ENCODE results near the gene ARHGDIB. TPM values are rescaled to one million over a fixed set of nuclear protein-coding genes. Genes with fewer than 3 reads are reported as not detected.

The ARHGDIB gene
- total RNA-seq, 2 experiments from 2014 or later: 1,212 to 1,244 TPM

DNA sequence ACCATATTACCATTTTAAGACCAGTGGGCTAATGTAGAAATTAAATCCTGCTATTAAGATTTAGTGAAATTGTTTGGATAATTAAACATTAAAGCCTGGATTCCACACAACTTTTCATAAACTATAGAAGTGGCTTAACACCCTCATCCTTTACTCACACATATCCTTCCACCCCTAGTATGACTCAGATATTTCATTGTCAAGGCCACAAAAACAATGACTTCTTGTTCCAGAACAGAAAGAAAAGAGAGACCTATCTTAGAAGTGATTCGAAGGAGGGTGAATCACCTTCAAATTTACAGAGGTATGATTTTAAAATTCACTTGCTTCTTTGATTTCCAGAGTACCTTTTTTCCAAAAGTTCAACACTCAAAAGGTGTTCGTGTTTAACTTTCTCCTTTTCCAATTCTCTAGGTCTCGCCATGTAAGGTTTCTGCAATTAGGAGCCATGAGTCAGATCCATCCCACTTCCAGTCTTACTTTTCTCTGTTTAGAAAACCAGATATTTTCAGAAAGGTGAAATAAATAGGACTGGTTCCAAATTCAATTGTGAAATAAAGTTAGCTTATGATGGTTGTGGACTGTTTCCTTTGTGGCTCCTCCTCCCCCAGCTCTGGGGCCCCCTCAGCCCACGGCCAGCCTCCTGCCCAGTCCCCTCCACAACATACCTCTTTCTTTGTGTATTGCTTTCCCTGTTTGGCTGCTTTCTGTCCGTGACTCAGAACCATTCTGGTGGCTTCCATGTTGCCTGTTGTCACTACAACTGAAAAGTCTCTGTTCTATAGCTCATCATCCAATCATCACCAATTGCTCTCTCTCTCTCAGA lies 51.1 kb downstream of the ARHGDIB start:
- Mint-ChIP-seq H3K27me3 (no peaks in the 10 kb centered on the region), H3K4me1 (peaks cover 14% of the 10 kb centered on the region), H3K36me3 (peaks cover 63% of the 10 kb centered on the region), H3K4me3 (no peak overlapping the region), H3K27ac (peak overlapping the region; percentile 28), H3K9me3 (peaks cover 1% of the 10 kb centered on the region)
- POLR2A ChIA-PET: interaction anchor here (0.6 kb wide), 1 partner anchor 38 kb away, joined by 3 read pairs; no protein-coding TSS in a partner anchor
- DNase-seq (no peak), ATAC-seq (ENCODE audit: low read depth) (peak; percentile 15)

GRCh38 chr12:14907953-14908352 lies 53.4 kb downstream of the ARHGDIB start:
- peaks cover 11% of the 10 kb centered on the region for H3K4me1 Mint-ChIP-seq
- ATAC-seq (ENCODE audit: low read depth) (no peak), DNase-seq (no peak)
- H3K4me3 Mint-ChIP-seq: no peak overlapping the region
- peaks cover 1% of the 10 kb centered on the region for H3K9me3 Mint-ChIP-seq
- H3K27me3 Mint-ChIP-seq: no peaks in the 10 kb centered on the region
- POLR2A ChIA-PET: no interaction called here
- no peak overlapping the region for H3K27ac Mint-ChIP-seq
- H3K36me3 Mint-ChIP-seq: peaks cover 44% of the 10 kb centered on the region

DNA sequence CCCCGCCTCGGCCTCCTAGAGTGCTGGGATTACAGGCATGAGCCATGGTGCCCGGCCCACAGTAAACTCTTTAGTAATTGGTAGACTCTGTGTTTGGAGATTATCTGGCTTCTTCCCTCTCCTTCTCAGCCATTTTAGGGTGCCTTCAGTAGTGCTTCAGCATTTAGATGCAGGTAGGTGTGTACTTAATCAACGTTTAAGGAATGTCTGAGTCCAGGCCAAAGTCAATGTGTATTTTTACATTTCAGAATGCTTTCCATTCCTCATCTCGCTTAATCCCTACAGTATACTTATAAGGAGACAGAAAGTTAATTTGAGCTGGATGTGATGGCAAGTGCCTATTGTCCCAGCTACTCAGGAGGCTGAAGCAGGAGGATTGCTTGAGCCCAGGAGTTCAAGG lies 55.3 kb downstream of the ARHGDIB start:
- H3K36me3 Mint-ChIP-seq: peaks cover 35% of the 10 kb centered on the region
- H3K27me3 Mint-ChIP-seq: no peaks in the 10 kb centered on the region
- DNase-seq (no peak), ATAC-seq (ENCODE audit: low read depth) (no peak)
- H3K4me1 Mint-ChIP-seq: peaks cover 13% of the 10 kb centered on the region
- H3K4me3 Mint-ChIP-seq: no peak overlapping the region
- peaks cover 1% of the 10 kb centered on the region for H3K9me3 Mint-ChIP-seq
- POLR2A ChIA-PET: no interaction called here
- H3K27ac Mint-ChIP-seq: no peak overlapping the region

- Mint-ChIP-seq H3K4me1 (peaks cover 9% of the 10 kb centered on the region), H3K27ac (no peak overlapping the region), H3K27me3 (no peaks in the 10 kb centered on the region), H3K4me3 (no peak overlapping the region), H3K9me3 (no peaks in the 10 kb centered on the region), H3K36me3 (peaks cover 29% of the 10 kb centered on the region)
- ATAC-seq (ENCODE audit: low read depth): no peak
- POLR2A ChIA-PET: no interaction called here
- DNase-seq: no peak
These were observed 56.0 kb downstream of the ARHGDIB start for GRCh38 chr12:14905269-14906004.

- peaks cover 4% of the 10 kb centered on the region for H3K4me1 Mint-ChIP-seq
- peaks cover 24% of the 10 kb centered on the region for H3K36me3 Mint-ChIP-seq
- POLR2A ChIA-PET: no interaction called here
- DNase-seq: no peak
- H3K27ac Mint-ChIP-seq: no peak overlapping the region
- no peaks in the 10 kb centered on the region for H3K9me3 Mint-ChIP-seq
- ATAC-seq (ENCODE audit: low read depth): no peak
- no peak overlapping the region for H3K4me3 Mint-ChIP-seq
- no peaks in the 10 kb centered on the region for H3K27me3 Mint-ChIP-seq
These were observed 56.5 kb downstream of the ARHGDIB start for GRCh38 chr12:14904854-14905253.

DNA sequence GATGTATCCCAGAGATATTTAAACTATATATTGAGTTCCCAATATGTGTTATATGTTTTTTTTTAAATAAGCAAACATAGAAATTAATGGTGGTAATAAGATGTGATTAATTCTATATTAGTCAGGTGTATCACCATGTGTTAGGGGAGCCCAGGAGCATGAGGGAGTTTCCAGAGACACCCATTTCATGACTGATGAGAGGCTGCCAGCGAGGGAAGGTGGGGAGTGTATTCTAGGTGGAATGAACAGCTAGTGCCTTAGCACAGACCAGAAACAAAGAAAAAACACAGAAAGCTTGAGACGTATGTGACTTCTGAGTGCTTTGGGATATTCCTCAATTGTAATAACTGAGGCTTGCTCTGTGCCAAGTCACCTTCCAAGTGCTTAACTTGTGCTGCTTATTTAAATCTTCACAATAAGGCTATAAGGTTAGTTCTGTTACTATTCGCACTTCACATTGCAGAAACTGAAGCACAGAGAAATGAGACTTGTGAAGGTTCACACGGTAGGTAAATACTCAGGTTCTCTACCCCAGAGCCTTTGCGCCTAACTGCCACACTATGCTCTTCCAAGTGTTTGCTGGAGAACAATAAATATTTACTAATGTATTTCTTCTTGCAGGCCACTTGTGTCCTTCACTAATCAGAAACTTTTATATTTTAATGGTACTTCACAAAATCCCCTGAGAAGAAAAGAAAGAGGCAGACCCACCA lies 57.9 kb downstream of the ARHGDIB start:
- Mint-ChIP-seq H3K27ac (no peak overlapping the region), H3K4me1 (peaks cover 4% of the 10 kb centered on the region), H3K27me3 (no peaks in the 10 kb centered on the region), H3K36me3 (peaks cover 18% of the 10 kb centered on the region), H3K9me3 (no peaks in the 10 kb centered on the region), H3K4me3 (no peak overlapping the region)
- POLR2A ChIA-PET: interaction anchor here (1.1 kb wide), 1 partner anchor 133 kb away, joined by 3 read pairs; no protein-coding TSS in a partner anchor
- ATAC-seq (ENCODE audit: low read depth): no peak
- no peak for DNase-seq

DNA sequence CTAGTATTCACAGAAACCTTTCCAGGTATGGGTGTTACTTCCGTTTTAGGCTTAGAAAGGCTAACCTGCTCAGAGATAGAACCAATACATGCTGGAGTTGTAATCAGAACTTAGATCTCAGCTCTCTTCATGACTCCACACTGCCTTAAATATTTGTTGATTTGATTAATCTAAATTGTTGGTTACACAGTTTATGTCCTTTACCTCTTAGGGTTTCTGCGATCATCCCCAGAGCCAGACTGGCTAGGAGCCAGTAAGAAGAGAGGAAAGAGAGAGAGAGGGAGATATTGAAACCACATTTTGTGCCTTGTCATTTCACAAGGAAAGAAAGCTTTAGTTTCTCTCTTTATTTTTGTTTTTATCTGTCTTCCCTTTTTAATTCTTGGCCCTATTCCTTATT lies 58.9 kb downstream of the ARHGDIB start:
- no peak overlapping the region for H3K4me3 Mint-ChIP-seq
- DNase-seq: no peak
- H3K27me3 Mint-ChIP-seq: no peaks in the 10 kb centered on the region
- no peaks in the 10 kb centered on the region for H3K9me3 Mint-ChIP-seq
- peaks cover 8% of the 10 kb centered on the region for H3K36me3 Mint-ChIP-seq
- peaks cover 2% of the 10 kb centered on the region for H3K4me1 Mint-ChIP-seq
- POLR2A ChIA-PET: interaction anchor here (1.1 kb wide), 1 partner anchor 132 kb away, joined by 3 read pairs; no protein-coding TSS in a partner anchor
- no peak for ATAC-seq (ENCODE audit: low read depth)
- no peak overlapping the region for H3K27ac Mint-ChIP-seq

- no peak for DNase-seq
- H3K4me3 Mint-ChIP-seq: no peak overlapping the region
- H3K4me1 Mint-ChIP-seq: peaks cover 2% of the 10 kb centered on the region
- H3K9me3 Mint-ChIP-seq: no peaks in the 10 kb centered on the region
- no peak for ATAC-seq (ENCODE audit: low read depth)
- no peak overlapping the region for H3K27ac Mint-ChIP-seq
- H3K36me3 Mint-ChIP-seq: peaks cover 7% of the 10 kb centered on the region
- POLR2A ChIA-PET: no interaction called here
- H3K27me3 Mint-ChIP-seq: no peaks in the 10 kb centered on the region
These were observed 60.2 kb downstream of the ARHGDIB start for GRCh38 chr12:14901228-14901562.

DNA sequence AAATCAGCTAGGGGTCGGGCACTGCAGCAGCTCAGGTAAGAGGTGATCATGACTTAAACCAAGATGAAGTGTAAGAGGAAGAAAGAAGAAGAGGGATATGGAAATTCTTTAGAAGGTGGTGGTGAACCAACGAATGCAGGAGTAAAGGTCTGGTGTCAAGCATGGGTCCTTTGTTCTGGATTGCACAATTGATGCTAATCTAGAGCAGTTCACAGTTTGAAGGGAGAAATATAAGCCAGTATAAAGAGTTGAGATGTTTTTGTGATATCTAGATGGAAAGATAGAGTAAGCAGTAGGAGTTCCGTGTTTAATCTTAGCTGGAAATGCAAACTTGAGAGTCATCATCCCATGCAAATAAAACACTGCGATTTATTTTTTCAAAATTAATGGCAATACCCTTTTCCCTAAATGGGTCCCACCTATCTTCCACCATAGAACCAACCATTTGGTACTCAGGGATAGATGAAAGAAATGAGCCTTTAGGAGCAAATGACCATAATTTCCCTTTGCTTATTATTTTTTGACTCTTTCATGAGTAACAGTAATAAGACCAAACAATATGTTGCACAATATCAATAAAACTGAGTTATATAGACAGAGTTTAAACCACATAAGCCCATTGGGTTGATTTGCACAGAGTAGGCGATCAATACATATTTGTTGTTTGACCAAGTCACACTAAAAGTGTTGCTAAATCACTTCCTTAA lies 60.7 kb downstream of the ARHGDIB start:
- POLR2A ChIA-PET: no interaction called here
- Mint-ChIP-seq H3K4me3 (no peak overlapping the region), H3K27ac (no peak overlapping the region), H3K36me3 (peaks cover 5% of the 10 kb centered on the region), H3K9me3 (no peaks in the 10 kb centered on the region), H3K4me1 (peaks cover 2% of the 10 kb centered on the region), H3K27me3 (no peaks in the 10 kb centered on the region)
- DNase-seq (no peak), ATAC-seq (ENCODE audit: low read depth) (no peak)

DNA sequence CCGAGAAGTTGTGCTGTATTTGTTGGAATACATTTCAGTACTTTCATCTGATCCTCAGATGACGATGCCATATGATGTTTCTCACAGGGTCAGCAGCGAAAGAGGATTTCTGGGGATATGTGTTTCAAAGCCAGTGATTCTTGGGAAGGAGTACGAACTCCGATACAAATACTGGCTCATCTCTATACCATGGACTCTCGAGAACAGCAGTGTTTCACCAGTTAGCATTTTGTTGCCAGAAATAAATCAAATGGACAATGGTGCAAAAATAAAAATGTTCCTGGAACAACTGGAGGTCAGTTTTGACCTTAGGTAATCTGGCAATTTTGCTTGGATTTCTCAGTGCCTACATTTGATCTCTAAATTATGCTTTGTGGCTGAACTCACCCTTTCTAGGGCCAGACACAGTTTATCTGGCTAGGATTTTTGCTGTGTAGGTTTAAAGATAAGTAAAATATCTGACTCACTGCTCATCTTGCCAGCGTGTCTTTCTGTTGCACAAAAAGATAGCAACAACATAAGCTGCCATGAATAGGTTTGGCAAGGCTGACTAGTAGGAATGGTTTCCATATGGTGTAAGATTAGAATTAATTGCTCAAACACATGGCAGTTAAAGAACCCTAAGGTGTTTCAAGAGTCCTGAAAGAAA lies 64.8 kb downstream of the ARHGDIB start:
- Mint-ChIP-seq H3K4me3 (no peak overlapping the region), H3K9me3 (no peaks in the 10 kb centered on the region), H3K36me3 (peaks cover 2% of the 10 kb centered on the region), H3K27me3 (no peaks in the 10 kb centered on the region), H3K27ac (no peak overlapping the region), H3K4me1 (no peaks in the 10 kb centered on the region)
- DNase-seq (no peak), ATAC-seq (ENCODE audit: low read depth) (no peak)
- POLR2A ChIA-PET: no interaction called here

DNA sequence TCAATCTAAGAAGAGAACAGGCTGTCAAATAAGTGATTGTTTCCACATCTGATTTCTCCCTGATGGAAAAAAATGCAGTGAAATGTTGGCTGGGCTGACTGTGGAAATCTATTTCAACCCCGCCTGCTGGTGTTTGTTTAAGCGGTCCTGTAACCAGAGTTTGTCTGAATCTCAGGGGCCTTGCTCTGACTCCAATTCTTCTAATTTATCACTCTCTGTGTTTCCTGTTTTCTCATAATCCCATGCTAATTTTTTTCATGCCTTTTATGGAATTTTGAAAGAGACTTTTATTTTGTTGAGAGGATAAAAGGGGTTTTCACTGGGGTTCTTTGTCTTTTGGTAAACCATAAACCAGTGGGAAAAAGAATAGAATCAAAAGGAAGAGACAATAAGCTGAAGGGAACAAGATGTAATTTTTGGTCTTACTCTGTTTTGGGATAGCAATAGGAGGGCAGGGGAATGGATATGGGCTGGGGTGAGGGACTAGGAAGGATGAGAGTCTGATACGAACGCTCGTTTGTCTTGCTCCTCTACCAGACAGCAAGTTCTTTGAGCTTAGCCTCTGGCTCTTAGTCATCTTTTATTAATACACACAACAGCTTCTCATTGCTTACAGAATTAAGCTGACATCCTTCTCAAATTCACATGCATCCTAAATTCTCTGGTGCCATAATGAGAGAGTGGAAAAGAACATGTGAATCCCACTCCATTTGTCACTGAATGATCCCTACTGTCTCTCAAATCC lies 67.7 kb downstream of the ARHGDIB start:
- no peaks in the 10 kb centered on the region for H3K36me3 Mint-ChIP-seq
- peaks cover 4% of the 10 kb centered on the region for H3K27me3 Mint-ChIP-seq
- no peaks in the 10 kb centered on the region for H3K9me3 Mint-ChIP-seq
- ATAC-seq (ENCODE audit: low read depth): no peak
- POLR2A ChIA-PET: no interaction called here
- no peak for DNase-seq
- H3K4me1 Mint-ChIP-seq: no peaks in the 10 kb centered on the region
- no peak overlapping the region for H3K4me3 Mint-ChIP-seq
- H3K27ac Mint-ChIP-seq: no peak overlapping the region

DNA sequence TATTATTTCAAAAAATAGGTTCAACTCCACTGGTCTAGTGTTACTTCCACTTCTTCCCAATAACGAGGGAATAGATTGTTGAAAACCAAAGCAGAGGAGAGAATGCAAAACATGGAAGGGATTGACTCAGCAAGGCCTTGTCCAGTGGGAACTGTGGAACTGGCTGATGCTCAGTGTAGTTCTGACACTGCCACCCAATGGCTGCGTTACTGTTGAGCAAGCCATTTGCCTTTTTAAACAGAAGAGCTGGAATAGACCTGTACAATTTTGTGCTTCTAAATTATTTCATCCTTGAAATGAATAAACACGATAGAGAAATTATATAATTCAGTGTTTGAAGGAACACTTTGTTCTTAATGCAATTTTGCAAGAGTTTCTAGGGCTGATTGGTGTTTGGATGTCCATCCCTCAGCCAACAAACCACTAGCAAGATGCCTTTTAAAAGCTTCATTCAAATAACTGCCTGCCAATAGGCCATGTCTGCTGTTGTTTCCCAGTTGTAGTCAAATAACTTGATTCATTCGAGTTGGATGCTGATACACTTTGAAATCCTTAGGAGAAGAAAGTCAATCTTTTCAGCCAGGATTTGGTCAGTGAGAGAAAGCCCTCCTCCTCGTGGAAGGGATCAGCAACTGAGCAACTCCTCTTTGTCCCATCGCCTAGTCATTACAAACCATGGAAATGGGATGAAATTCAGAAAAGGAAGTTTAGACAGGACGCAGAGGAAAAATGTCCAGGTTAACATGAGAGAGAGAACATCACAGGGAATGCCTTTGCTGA lies 68.5 kb downstream of the ARHGDIB start:
- POLR2A ChIA-PET: no interaction called here
- Mint-ChIP-seq H3K4me3 (no peak overlapping the region), H3K4me1 (no peaks in the 10 kb centered on the region), H3K27ac (no peak overlapping the region), H3K36me3 (peaks cover 2% of the 10 kb centered on the region), H3K9me3 (no peaks in the 10 kb centered on the region), H3K27me3 (peaks cover 9% of the 10 kb centered on the region)
- ATAC-seq (ENCODE audit: low read depth): no peak
- DNase-seq: no peak
